CD4-positive, alpha-beta T cell treated with Interferon gamma for 1 hour (primary cell): ENCODE results near the gene ABO.
"Not testable (repeated sequence)": the region's sequence is repeated elsewhere in the genome, so short reads cannot be mapped to it uniquely, and the experiment has no call there.

Source experiments
- DNase-seq: peaks from one replicate; pipeline ENCODE4 v3.0.0-alpha.2; 2020

ABO gene

DNA sequence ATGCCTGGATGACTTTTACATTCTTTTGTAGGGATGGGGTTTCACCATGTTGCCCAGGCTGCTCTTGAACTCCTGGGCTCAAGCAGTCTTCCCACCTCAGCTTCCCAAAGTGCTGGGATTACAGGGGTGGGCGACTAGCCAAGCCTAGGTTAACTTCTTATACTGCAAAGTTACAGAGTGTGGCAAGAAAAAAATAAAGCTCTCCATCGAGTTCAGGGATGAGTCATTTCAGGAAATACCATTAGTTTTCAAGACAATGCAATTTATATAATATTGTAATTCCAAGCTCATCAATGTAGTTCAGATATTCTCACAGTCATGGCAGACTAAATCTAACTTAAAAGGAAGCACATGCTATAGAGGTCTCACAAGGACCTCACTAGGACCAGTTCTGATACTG is 11.5 kb upstream of the ABO start:
- no peak for DNase-seq

DNA sequence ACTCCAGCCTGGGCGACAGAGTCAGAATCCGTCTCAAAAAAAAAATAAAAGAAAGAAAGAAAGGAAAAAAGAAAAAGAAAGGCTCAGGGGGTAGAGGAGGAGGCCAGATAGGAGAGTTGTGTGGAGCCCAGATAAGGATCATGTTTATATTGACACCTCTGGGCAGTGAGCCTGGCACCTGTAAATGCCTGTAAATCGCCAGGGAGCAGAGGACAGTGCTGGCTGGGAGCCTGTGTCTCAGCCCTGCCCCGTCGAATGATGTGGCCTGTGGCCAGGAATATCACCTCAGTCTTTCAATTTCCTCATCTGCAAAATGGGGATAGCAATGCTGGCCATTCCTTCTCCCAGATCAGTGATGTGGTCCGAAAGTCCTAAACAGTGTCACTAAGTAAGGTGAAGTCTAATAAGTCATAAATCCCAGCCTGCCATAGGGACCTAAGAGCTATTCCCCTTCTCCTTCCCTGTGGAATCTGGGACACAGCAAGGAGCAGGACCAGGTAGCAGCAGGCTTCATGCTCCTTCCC is 10.3 kb upstream of the ABO start:
- DNase-seq, result no peak

GRCh38 chr9:133284362-133284761 is 9.4 kb upstream of the ABO start:
- DNase-seq, result no peak

DNA sequence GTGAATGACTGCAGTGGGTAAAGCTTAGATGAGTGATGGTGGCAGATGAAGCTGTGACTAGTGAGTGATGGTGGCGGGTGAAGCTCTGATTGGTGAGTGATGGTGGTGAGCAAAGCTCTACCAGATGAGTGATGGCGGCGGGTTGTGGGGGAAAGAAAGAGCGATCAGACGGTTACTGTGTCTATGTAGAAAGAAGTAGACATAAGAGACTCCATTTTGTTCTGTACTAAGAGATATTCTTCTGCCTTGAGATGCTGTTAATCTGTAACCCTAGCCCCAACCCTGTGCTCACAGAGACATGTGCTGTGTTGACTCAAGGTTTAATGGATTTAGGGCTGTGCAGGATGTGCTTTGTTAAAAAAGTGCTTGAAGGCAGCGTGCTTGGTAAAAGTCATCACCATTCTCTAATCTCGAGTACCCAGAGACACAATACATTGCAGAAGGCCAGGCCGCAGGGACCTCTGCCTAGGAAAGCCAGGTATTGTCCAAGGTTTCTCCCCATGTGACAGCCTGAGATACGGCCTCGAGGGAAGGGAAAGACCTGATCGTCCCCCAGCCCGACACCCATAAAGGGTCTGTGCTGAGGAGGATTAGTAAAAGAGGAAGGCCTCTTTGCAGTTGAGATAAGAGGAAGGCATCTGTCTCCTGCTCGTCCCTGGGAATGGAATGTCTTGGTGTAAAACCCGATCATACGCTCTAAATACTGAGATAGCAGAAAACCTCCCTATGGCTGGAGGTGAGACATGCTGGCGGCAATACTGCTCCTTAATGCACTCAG is 8.4 kb upstream of the ABO start:
- not testable (repeated sequence) for DNase-seq

GRCh38 chr9:133282464-133283238 is 7.7 kb upstream of the ABO start:
- no peak for DNase-seq

GRCh38 chr9:133280392-133280791 is 5.4 kb upstream of the ABO start:
- no peak for DNase-seq

GRCh38 chr9:133278161-133279114 is 3.4 kb upstream of the ABO start:
- DNase-seq, result no peak

- DNase-seq, result no peak
Measured at GRCh38 chr9:133277467-133277866, 2.5 kb upstream of the ABO start.

DNA sequence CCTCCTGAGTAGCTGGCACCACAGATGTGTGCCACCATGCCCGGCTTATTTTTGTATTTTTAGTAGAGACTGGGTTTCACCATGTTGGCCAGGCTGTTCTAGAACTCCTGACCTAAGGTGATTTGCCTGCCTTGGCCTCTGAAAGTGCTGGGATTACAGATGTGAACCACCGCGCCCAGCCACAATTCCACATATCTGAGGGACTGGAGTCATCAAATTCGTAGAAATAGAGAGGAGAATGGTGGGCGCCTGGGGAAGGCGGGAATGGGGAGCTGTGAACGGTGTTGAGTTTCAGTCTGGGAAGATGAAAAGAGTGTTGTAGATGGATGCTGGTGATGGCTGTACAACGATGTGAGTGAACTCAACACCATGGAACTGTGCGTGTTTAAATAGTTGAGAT is 1.9 kb upstream of the ABO start:
- no peak for DNase-seq

DNA sequence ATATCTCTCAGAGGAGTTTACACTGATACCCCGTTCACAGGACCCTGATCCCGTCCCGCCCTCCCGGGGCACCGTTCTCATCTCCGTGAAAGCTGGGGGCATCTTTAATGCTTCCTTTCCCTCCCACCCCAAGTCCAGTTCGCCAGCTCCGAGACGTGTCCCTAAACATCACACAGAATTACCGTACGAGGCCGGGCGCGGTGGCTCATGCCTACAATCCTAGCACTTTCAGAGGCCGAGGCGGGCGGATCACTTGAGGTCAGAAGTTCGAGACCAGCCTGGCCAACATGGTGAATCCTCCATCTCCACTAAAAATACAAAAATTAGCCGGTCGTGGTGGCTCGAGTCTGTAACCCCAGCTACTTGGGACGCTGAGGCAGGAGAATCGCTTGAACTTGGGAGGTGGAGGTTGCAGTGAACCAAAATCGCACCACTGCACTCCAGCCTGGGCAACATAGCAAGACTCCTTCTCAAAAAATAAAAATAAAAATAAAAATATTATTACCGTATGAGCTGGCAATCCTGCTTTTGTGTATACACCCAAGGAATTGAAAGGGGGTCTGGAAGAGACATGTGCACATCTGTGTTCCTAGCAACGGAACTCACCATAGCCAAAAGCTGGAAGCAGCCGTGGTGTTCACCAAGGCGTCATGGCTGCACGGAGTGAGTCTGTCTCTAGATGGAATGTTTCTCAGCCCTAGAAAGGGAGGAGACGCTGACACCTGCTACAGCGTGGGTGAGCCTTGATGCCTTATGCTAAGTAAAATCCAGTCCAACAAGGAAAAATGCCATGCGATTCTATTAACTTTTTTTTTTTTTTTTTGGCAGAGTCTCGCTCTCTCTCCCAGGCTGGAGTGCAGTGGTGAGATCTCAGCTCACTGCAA is 1.2 kb upstream of the ABO start:
- no peak for DNase-seq

- DNase-seq, result no peak
Measured at GRCh38 chr9:133274236-133275104, 531 bp downstream of the ABO start.

- DNase-seq, result no peak
Measured at GRCh38 chr9:133273819-133274218, 1.2 kb downstream of the ABO start.

DNA sequence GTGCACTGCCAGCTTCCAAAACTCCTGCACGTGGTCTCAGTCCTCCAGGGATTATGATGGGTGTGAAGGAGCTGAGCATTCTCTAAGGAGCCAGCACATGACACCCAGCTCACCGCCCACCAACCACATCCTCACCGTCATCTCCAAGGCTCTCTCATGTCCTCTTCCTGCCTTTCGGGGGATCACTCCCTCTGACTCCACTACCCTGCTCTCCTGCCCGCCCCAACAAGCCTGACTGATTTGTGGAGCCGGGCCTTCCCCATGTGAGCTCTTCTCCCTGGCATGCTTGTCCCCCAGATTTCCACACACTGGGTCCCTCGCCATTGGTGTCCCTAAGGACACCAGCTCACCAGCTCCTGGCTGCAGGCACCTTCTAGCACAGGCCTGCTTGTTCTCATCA is 1.9 kb downstream of the ABO start:
- no peak for DNase-seq

DNA sequence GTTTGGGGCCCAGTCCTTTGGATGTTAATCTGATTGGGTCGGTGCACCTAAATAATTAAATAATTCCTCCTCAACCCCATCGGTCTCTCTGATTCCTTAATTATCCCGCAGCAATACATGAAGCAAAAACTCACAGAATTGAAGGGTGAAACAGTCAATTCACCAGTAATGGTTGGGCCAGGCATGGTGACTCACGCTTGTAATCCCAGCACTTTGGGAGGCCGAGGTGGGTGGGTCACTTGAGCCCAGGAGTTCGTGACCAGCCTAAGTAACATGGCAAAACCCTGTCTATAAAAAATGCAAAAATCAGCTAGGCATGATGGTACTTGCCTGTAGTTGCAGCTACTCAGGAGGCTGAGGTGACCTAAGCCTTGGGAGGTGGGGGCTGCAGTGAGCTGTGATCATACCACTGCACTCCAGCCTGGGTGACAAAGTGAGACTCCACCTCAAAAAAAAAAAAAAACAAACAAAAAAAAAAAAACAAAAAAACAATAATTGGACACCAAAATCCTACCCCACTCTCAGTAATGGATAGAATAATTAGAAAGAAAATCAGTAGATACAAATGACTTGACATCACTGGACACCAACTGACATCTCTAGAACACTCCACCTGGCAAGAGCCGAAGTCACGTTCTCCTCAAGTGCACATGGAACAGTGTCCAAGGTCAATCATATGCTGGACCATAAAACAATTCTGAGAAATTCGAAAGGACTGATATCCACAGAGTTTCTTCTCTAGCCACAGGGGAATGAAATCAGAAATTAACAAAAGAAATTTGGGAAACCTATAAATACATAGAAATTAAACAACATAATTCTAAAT is 5.3 kb downstream of the ABO start:
- DNase-seq, result no peak

DNA sequence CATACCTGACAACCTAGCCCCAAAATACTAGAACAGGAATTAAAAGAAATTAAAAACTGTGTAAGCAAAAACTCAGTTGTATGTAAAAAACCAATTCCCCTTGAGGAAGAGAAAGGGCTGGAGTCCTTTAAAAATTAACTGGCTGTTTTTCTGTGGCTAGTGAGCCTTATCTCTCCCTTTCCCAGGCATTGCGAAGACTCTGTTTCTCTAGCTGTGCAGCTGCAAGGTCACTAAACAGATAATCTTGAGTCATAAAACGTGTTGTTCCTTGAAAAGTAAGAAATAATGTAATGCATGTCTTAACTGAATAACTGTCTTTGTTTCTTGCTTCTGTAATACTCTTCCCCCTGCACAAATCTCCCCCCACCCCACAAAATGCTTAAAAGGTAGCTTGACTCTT is 5.9 kb downstream of the ABO start:
- not testable (repeated sequence) for DNase-seq

GRCh38 chr9:133268335-133269056 is 6.5 kb downstream of the ABO start:
- no peak for DNase-seq

GRCh38 chr9:133264235-133264764 is 10.7 kb downstream of the ABO start:
- no peak for DNase-seq

GRCh38 chr9:133263557-133263956 is 11.4 kb downstream of the ABO start:
- no peak for DNase-seq

DNA sequence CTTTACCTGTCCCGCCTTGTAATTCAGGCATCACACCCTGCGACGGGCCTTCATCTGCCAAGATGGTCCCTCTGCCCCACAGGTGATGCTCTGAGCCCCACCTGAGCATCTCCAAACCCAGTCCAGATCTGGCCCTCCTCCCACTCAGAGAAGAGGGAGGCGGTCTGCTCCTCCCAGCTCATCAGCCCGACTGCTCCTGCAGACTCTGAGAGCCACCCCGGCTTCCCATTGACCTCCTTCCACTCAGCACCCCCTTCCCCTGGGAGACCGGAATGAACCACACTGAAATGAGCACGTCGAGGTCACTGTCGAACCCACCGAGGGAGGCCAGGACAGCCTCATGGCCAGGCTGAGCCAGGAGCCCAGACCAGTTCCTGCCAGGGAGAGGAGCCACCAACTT is 12.8 kb downstream of the ABO start:
- no peak for DNase-seq
